Caco-2 (cell line): Measurements from ENCODE around the gene APOBR. TPM values are rescaled to one million over a fixed set of nuclear protein-coding genes. Genes with fewer than 3 reads are reported as not detected.

Experiments used
- BruUV-seq: library from RNA; stranded (reverse); fragments of 400-500 nt; replicated peaks from 2 replicates; lab custom pipeline; 2021; lab: Mats Ljungman, UMichigan
- CTCF ChIA-PET: fragments of 300-600 bp; sonication (Branson Sonifier 250); formaldehyde crosslinking; loops from one replicate; lab custom pipeline; 2022; ENCODE audit warnings: antibody characterized with exemption; lab: Charles Lee
- POLR2A ChIA-PET: fragments of 300-600 bp; sonication (Branson Sonifier 250); formaldehyde crosslinking; loops from one replicate; lab custom pipeline; 2022; ENCODE audit warnings: antibody characterized with exemption; lab: Charles Lee
- DNase-seq, 2 experiments: peaks; one replicate each; pipeline versions ENCODE4 v3.0.0 to v3.0.0-alpha.2; 2020 to 2022
- H3K27me3 ChIP-seq: replicated peaks from 2 replicates; pipeline ENCODE4 v1.6.0; 2011; ENCODE audit warnings: low read length; ENCODE audit not compliant: control insufficient read depth, insufficient read depth
- H3K36me3 ChIP-seq: 2 replicates; pipeline ENCODE4 v1.5.1; 2011; ENCODE audit warnings: low read length; ENCODE audit not compliant: control insufficient read depth, insufficient read depth
- H3K4me1 ChIP-seq: fragments of 250-450 bp; sonication (Bioruptor Pico); 2 replicates; pipeline ENCODE4 v1.5.1; 2020; ENCODE audit warnings: mild to moderate bottlenecking
- H3K4me3 ChIP-seq: 2 replicates; pipeline ENCODE4 v1.5.1; 2011; ENCODE audit warnings: low read depth, mild to moderate bottlenecking, control low read depth, low read length
- H3K9me3 ChIP-seq: fragments of 250-450 bp; sonication (Bioruptor Pico); 2 replicates; pipeline ENCODE4 v1.5.1; 2020; ENCODE audit warnings: mild to moderate bottlenecking, moderate library complexity
- H3K27ac Mint-ChIP-seq: one replicate; pipeline ENCODE4 v1.8.0; 2022; ENCODE audit warnings: mixed read lengths; ENCODE audit not compliant: unreplicated experiment
- H3K27me3 Mint-ChIP-seq: one replicate; pipeline ENCODE4 v1.8.0; 2022; ENCODE audit warnings: mixed read lengths; ENCODE audit not compliant: insufficient read depth, unreplicated experiment
- H3K36me3 Mint-ChIP-seq: one replicate; pipeline ENCODE4 v1.8.0; 2022; ENCODE audit warnings: mild to moderate bottlenecking, mixed read lengths; ENCODE audit not compliant: insufficient read depth, unreplicated experiment
- H3K4me1 Mint-ChIP-seq: one replicate; pipeline ENCODE4 v1.8.0; 2022; ENCODE audit warnings: low read depth, mixed read lengths; ENCODE audit not compliant: unreplicated experiment
- H3K4me3 Mint-ChIP-seq: one replicate; pipeline ENCODE4 v1.8.0; 2022; ENCODE audit warnings: mild to moderate bottlenecking, moderate library complexity, mixed read lengths; ENCODE audit not compliant: unreplicated experiment
- H3K9me3 Mint-ChIP-seq: one replicate; pipeline ENCODE4 v1.8.0; 2022; ENCODE audit warnings: mixed read lengths; ENCODE audit not compliant: unreplicated experiment
- CTCF ChIP-seq, 2 experiments: fragments of 200-600 bp in 1 of 2; IDR thresholded peaks; 1 replicate in 1 of 2; 2 replicates in 1 of 2; pipeline versions ENCODE4 v1.5.1 to v1.8.0; 2011 to 2022; ENCODE audit warnings: antibody characterized with exemption in 1 of 2, control low read depth in 1 of 2, inconsistent platforms in 1 of 2, low read depth in 1 of 2, low read length in 1 of 2, mild to moderate bottlenecking in 1 of 2, moderate library complexity in 1 of 2; ENCODE audit not compliant: insufficient read depth in 1 of 2, severe bottlenecking in 1 of 2, unreplicated experiment in 1 of 2
- intact Hi-C: fragments of 100-400 bp; cut with micrococcal nuclease; formaldehyde crosslinking; loops from one replicate; pipeline ENCODE4 v1.10.0; 2022; ENCODE audit not compliant: unreplicated experiment
- total RNA-seq: library from RNA; stranded (reverse); gene quantifications from 2 replicates; pipeline ENCODE4 v1.2.3, GENCODE V29; 2022

The APOBR gene
- total RNA-seq, 1 experiment from 2014 or later, result 0.61 TPM

- Mint-ChIP-seq H3K4me3 (no peak overlapping the region), H3K27me3 (no peaks in the 10 kb centered on the region)
Measured at GRCh38 chr16:28527985-28528384, 33.5 kb downstream of the APOBR start.

DNA sequence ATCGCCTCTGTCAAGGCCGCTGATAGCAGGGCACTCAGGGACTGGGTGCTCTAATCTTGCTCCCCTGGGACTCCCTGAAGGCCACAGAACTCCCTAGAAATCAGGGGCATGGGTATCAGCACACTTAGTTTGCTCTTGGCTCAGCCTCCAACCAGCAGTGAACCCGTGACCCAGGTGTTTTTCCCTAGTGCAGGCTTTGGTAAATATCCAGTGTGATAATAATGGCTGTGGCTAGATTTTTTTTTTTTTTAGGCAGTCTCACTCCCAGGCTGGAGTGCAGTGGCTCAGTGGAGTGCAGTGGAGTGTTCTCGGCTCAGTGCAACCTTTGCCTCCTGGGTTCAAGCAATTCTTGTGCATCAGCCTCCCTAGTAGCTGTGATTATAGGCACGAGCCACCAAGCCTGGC is 34.0 kb downstream of the APOBR start:
- intact Hi-C loops, result no loop called here

More at GRCh38 chr16:28527985-28528384, 33.5 kb downstream of the APOBR start:
- BruUV-seq, result no TSS peak
- H3K4me3 ChIP-seq, result no peak overlapping the region
- TF ChIP-seq CTCF (IDR thresholded peaks at IDR 0.05; ENCODE audit: insufficient read depth in 1 of 2, low read depth in 1 of 2, low read length in 1 of 2, severe bottlenecking in 1 of 2, unreplicated experiment in 1 of 2), result no peak
- Mint-ChIP-seq H3K9me3 (no peaks in the 10 kb centered on the region), H3K27ac (no peak overlapping the region), H3K36me3 (no peaks in the 10 kb centered on the region), H3K4me1 (peaks cover 20% of the 10 kb centered on the region)
- peaks cover 56% of the 10 kb centered on the region for H3K4me1 ChIP-seq
- ChIA-PET POLR2A (no interaction called here), CTCF (no interaction called here)
- intact Hi-C loops, result loop anchor here (2.0 kb wide), 1 partner anchor 35 kb away; the partner anchor contains the start of gene CLN3
- no peaks in the 10 kb centered on the region for H3K36me3 ChIP-seq
- no peaks in the 10 kb centered on the region for H3K9me3 ChIP-seq
- no peak for DNase-seq
- no peaks in the 10 kb centered on the region for H3K27me3 ChIP-seq

DNA sequence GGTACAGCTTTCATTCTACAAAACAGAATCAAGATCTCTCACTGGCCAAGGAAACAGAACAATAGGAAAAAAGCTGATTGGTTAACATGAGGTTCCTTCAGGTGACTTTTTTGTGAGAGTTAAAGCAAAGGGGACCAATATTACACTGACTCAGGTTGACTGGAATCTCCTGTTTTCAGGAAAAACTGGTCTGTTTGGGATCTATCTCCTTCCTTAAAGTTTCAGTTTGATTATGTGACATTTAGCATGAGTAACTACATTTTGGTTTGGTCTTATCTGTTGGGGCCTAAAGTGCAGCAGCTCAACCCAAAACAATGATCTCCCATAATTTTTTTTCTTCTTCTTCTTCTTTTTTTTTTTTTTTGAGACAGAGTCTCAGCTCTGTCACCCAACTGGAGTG is 34.7 kb downstream of the APOBR start:
- no peak for DNase-seq
- H3K27me3 Mint-ChIP-seq, result no peaks in the 10 kb centered on the region
- no peaks in the 10 kb centered on the region for H3K36me3 Mint-ChIP-seq
- H3K36me3 ChIP-seq, result no peaks in the 10 kb centered on the region
- H3K9me3 Mint-ChIP-seq, result no peaks in the 10 kb centered on the region
- H3K27ac Mint-ChIP-seq, result no peak overlapping the region
- ChIA-PET POLR2A (no interaction called here), CTCF (interaction anchor here (0.6 kb wide), 2 partner anchors 10 to 192 kb away, joined by 3 to 4 read pairs; no protein-coding TSS in a partner anchor)
- H3K4me3 Mint-ChIP-seq, result no peak overlapping the region
- peaks cover 63% of the 10 kb centered on the region for H3K4me1 ChIP-seq
- intact Hi-C loops, result no loop called here
- BruUV-seq, result no TSS peak
- H3K4me3 ChIP-seq, result no peak overlapping the region
- no peak for TF ChIP-seq CTCF (IDR thresholded peaks at IDR 0.05; ENCODE audit: insufficient read depth in 1 of 2, low read depth in 1 of 2, low read length in 1 of 2, severe bottlenecking in 1 of 2, unreplicated experiment in 1 of 2)
- peaks cover 20% of the 10 kb centered on the region for H3K4me1 Mint-ChIP-seq
- H3K9me3 ChIP-seq, result no peaks in the 10 kb centered on the region
- H3K27me3 ChIP-seq, result no peaks in the 10 kb centered on the region

More for the DNA sequence above, 34.0 kb downstream of the APOBR start:
- ChIA-PET CTCF (no interaction called here), POLR2A (no interaction called here)
- no TSS peak for BruUV-seq
- no peaks in the 10 kb centered on the region for H3K27me3 Mint-ChIP-seq
- no peaks in the 10 kb centered on the region for H3K27me3 ChIP-seq
- no peaks in the 10 kb centered on the region for H3K9me3 ChIP-seq
- no peak for TF ChIP-seq CTCF (IDR thresholded peaks at IDR 0.05; ENCODE audit: insufficient read depth in 1 of 2, low read depth in 1 of 2, low read length in 1 of 2, severe bottlenecking in 1 of 2, unreplicated experiment in 1 of 2)
- H3K4me3 Mint-ChIP-seq, result no peak overlapping the region
- no peak overlapping the region for H3K27ac Mint-ChIP-seq
- no peak for DNase-seq
- H3K36me3 Mint-ChIP-seq, result no peaks in the 10 kb centered on the region
- H3K4me1 ChIP-seq, result peaks cover 61% of the 10 kb centered on the region
- H3K4me3 ChIP-seq, result no peak overlapping the region
- peaks cover 20% of the 10 kb centered on the region for H3K4me1 Mint-ChIP-seq
- no peaks in the 10 kb centered on the region for H3K9me3 Mint-ChIP-seq
- H3K36me3 ChIP-seq, result no peaks in the 10 kb centered on the region
